WTC11 (cell line): ENCODE results near the gene SYNGR2. TPM values are rescaled to one million over a fixed set of nuclear protein-coding genes. Genes with fewer than 3 reads are reported as not detected.

Source experiments
- ATAC-seq: fragments of 200-7000 bp; cut with Tn5 transposase; 2 replicates; pipeline ENCODE4 v1.10.0; 2021; ENCODE audit warnings: mild to moderate bottlenecking, moderate library complexity
- CTCF ChIA-PET: fragments of 300-600 bp; sonication (Branson Sonifier 250); formaldehyde crosslinking; loops from one replicate; lab custom pipeline; 2021; ENCODE audit warnings: antibody characterized with exemption; lab: Charles Lee
- POLR2A ChIA-PET: fragments of 350-600 bp; sonication (Branson Sonifier 250); formaldehyde crosslinking; loops from one replicate; lab custom pipeline; 2021; ENCODE audit warnings: antibody characterized with exemption; lab: Charles Lee
- DNase-seq: peaks from one replicate; pipeline ENCODE4 v3.0.0; 2021; ENCODE audit warnings: low spot score
- H3K27ac Mint-ChIP-seq: 2 replicates; pipeline ENCODE4 v1.8.0; 2021; ENCODE audit warnings: mixed read lengths
- H3K27me3 Mint-ChIP-seq: 2 replicates; pipeline ENCODE4 v1.8.0; 2021; ENCODE audit warnings: low read depth, mild to moderate bottlenecking, moderate library complexity, mixed read lengths
- H3K36me3 Mint-ChIP-seq: 2 replicates; pipeline ENCODE4 v1.8.0; 2021; ENCODE audit warnings: mixed read lengths
- H3K4me1 Mint-ChIP-seq: 2 replicates; pipeline ENCODE4 v1.8.0; 2022; ENCODE audit warnings: mixed read lengths
- H3K4me3 Mint-ChIP-seq: 2 replicates; pipeline ENCODE4 v1.8.0; 2021; ENCODE audit warnings: mild to moderate bottlenecking, moderate library complexity, mixed read lengths
- H3K9me3 Mint-ChIP-seq: 2 replicates; pipeline ENCODE4 v1.8.0; 2021; ENCODE audit warnings: mixed read lengths
- CREB1 ChIP-seq: sonication (generic); formaldehyde crosslinking; IDR thresholded peaks from 2 replicates; pipeline ENCODE4 v1.8.0; 2023; ENCODE audit warnings: mild to moderate bottlenecking, missing genetic modification reagents
- E2F1 ChIP-seq: sonication (generic); formaldehyde crosslinking; IDR thresholded peaks from 2 replicates; pipeline ENCODE4 v1.8.0; 2022; ENCODE audit warnings: mild to moderate bottlenecking, missing genetic modification reagents
- E2F4 ChIP-seq: sonication (generic); formaldehyde crosslinking; IDR thresholded peaks from 2 replicates; pipeline ENCODE4 v1.8.1; 2022; ENCODE audit warnings: low read depth, mild to moderate bottlenecking, moderate library complexity, missing genetic modification reagents, borderline replicate concordance
- E2F5 ChIP-seq: sonication (generic); formaldehyde crosslinking; IDR thresholded peaks from 2 replicates; pipeline ENCODE4 v1.8.1; 2022; ENCODE audit warnings: mild to moderate bottlenecking, moderate library complexity, missing genetic modification reagents
- FOXK1 ChIP-seq: sonication (generic); formaldehyde crosslinking; IDR thresholded peaks from 2 replicates; pipeline ENCODE4 v1.8.0; 2022; ENCODE audit warnings: mild to moderate bottlenecking, moderate library complexity, missing genetic modification reagents
- GABPB1 ChIP-seq: sonication (generic); formaldehyde crosslinking; IDR thresholded peaks from 2 replicates; pipeline ENCODE4 v1.8.1; 2023; ENCODE audit warnings: mild to moderate bottlenecking, missing genetic modification reagents
- GTF2I ChIP-seq: fragments of 250-450 bp; sonication (Bioruptor Pico); conservative IDR thresholded peaks from 2 replicates; pipeline ENCODE4 v1.4.0; 2021; ENCODE audit warnings: mild to moderate bottlenecking
- NR1H2 ChIP-seq: sonication (generic); formaldehyde crosslinking; IDR thresholded peaks from 2 replicates; pipeline ENCODE4 v1.9.0; 2021; ENCODE audit warnings: mild to moderate bottlenecking, moderate library complexity, missing genetic modification reagents
- PRDM15 ChIP-seq: sonication (generic); formaldehyde crosslinking; IDR thresholded peaks from 2 replicates; pipeline ENCODE4 v1.8.0; 2022; ENCODE audit warnings: missing genetic modification reagents
- STAT6 ChIP-seq: sonication (generic); formaldehyde crosslinking; conservative IDR thresholded peaks from 2 replicates; pipeline ENCODE4 v1.8.1; 2023; ENCODE audit warnings: mild to moderate bottlenecking, low read depth, missing genetic modification reagents, moderate library complexity
- ZNF263 ChIP-seq: sonication (generic); formaldehyde crosslinking; IDR thresholded peaks from 2 replicates; pipeline ENCODE4 v1.8.1; 2022; ENCODE audit warnings: low read depth, mild to moderate bottlenecking, moderate library complexity, missing genetic modification reagents
- total RNA-seq: library from RNA; stranded (reverse); gene quantifications from 3 replicates; pipeline ENCODE4 v1.2.3, GENCODE V29; 2021

The SYNGR2 gene
- total RNA-seq, 1 experiment from 2014 or later = 47.7 TPM

GRCh38 chr17:78128551-78129350, 39.6 kb upstream of the SYNGR2 start, which contains the start of gene TMC6 (continued):
- TF ChIP-seq E2F5 = peak; percentile 62; the same call in 1 of the 2 replicates
- no peak for TF ChIP-seq E2F1 (CRISPR knock-in tag)
- no peak for TF ChIP-seq NR1H2 (CRISPR knock-in tag)
- no peak for TF ChIP-seq PRDM15

GRCh38 chr17:78129351-78130089, 38.9 kb upstream of the SYNGR2 start:
- H3K36me3 Mint-ChIP-seq = no peaks in the 10 kb centered on the region
- H3K9me3 Mint-ChIP-seq = no peaks in the 10 kb centered on the region
- H3K4me3 Mint-ChIP-seq = peak overlapping the region; percentile 72
- ChIA-PET CTCF (interaction anchor here (0.6 to 4.6 kb wide), 8 partner anchors 10 to 579 kb away, joined by 3 to 65 read pairs (median 5); no protein-coding TSS in a partner anchor), POLR2A (interaction anchor here (0.9 kb wide), 1 partner anchor 47 kb away, joined by 3 read pairs; no protein-coding TSS in a partner anchor)
- no peak for ATAC-seq
- peaks cover 34% of the 10 kb centered on the region for H3K4me1 Mint-ChIP-seq
- no peak for DNase-seq
- H3K27ac Mint-ChIP-seq = no peak overlapping the region; the same call in 1 of the 2 replicates
- peaks cover 17% of the 10 kb centered on the region for H3K27me3 Mint-ChIP-seq
- TF ChIP-seq ZNF263 (CRISPR knock-in tag) (no peak), CREB1 (CRISPR knock-in tag) (no peak), GABPB1 (CRISPR knock-in tag) (0 out of 2 replicates have a peak, but pooled peaks have one; percentile 17), E2F4 (CRISPR knock-in tag) (no peak), STAT6 (no peak), FOXK1 (no peak), GTF2I (0 out of 2 replicates have a peak, but pooled peaks have one; percentile 14)
